ENCODE results near the gene ARHGEF12. TPM values are rescaled to one million over a fixed set of nuclear protein-coding genes. Genes with fewer than 3 reads are reported as not detected.
A peak's percentile ranks its signal among the peaks of the same experiment; 100 is the strongest.

The ARHGEF12 gene
- total RNA-seq, 4 donors from 2014 or later = 52.9 to 77.3 (median 61.4) TPM

GRCh38 chr11:120400564-120401364, 64.6 kb downstream of the ARHGEF12 start:
- in situ Hi-C loops (cut with MboI; ENCODE audit: low sequenced_read_pairs in 4 of 4) (no loop called here), intact Hi-C loops (cut with DNase I; ENCODE audit: low total_unique reads) (loop anchor here (2.0 kb wide), 2 partner anchors 54 to 64 kb away; partner anchors contain the start of gene ARHGEF12)
- Histone ChIP-seq H3K36me3 (no peaks in the 10 kb centered on the region), H3K27me3 (no peaks in the 10 kb centered on the region), H3K27ac (peak overlapping the region; percentile 83 to 85 (median 84)), H3K4me3 (peak overlapping the region; percentile 35 to 51 (median 40)), H3K4me1 (peaks cover 68 to 86% of the 10 kb centered on the region in 2 donors), H3K9me3 (no peaks in the 10 kb centered on the region)
- DNase-seq (peak; percentile 64 to 70), ATAC-seq (peak; percentile 98 to 99)
- TF ChIP-seq POLR2A (IDR thresholded peaks at IDR 0.05) = peak; percentile 19 to 41
- TF ChIP-seq CTCF (IDR thresholded peaks at IDR 0.05 in 4 of 5, conservative IDR thresholded peaks at IDR 0.05 in 1 of 5) = no peak

GRCh38 chr11:120401506-120401905, 65.3 kb downstream of the ARHGEF12 start:
- no peaks in the 10 kb centered on the region for H3K9me3 ChIP-seq
- ATAC-seq = no peak
- H3K27me3 ChIP-seq = no peaks in the 10 kb centered on the region
- H3K36me3 ChIP-seq = no peaks in the 10 kb centered on the region
- intact Hi-C loops (cut with DNase I; ENCODE audit: low total_unique reads) (loop anchor here (2.0 kb wide), 2 partner anchors 55 to 65 kb away; partner anchors contain the start of gene ARHGEF12), in situ Hi-C loops (cut with MboI; ENCODE audit: low sequenced_read_pairs in 4 of 4) (no loop called here)
- peak overlapping the region; percentile 35 to 51 (median 40) for H3K4me3 ChIP-seq
- peak overlapping the region; percentile 83 to 85 (median 84) for H3K27ac ChIP-seq
- peaks cover 69 to 83% of the 10 kb centered on the region in 2 donors for H3K4me1 ChIP-seq
- no peak for DNase-seq
- TF ChIP-seq CTCF (IDR thresholded peaks at IDR 0.05 in 4 of 5, conservative IDR thresholded peaks at IDR 0.05 in 1 of 5) (no peak), POLR2A (IDR thresholded peaks at IDR 0.05) (no peak)

GRCh38 chr11:120403966-120404365, 67.8 kb downstream of the ARHGEF12 start:
- TF ChIP-seq POLR2A (IDR thresholded peaks at IDR 0.05) = no peak
- DNase-seq (no peak), ATAC-seq (no peak)
- Histone ChIP-seq H3K27me3 (no peaks in the 10 kb centered on the region), H3K4me1 (peaks cover 49 to 62% of the 10 kb centered on the region in 2 donors), H3K9me3 (no peaks in the 10 kb centered on the region), H3K36me3 (peaks cover 0 to 10% of the 10 kb centered on the region in 2 donors), H3K4me3 (no peak overlapping the region), H3K27ac (peak overlapping the region; percentile 50 to 85 (median 53))
- intact Hi-C loops (cut with DNase I; ENCODE audit: low total_unique reads) (no loop called here), in situ Hi-C loops (cut with MboI; ENCODE audit: low sequenced_read_pairs in 4 of 4) (no loop called here)

- no peak for ATAC-seq
- TF ChIP-seq CTCF (IDR thresholded peaks at IDR 0.05 in 4 of 5, conservative IDR thresholded peaks at IDR 0.05 in 1 of 5) (no peak), POLR2A (IDR thresholded peaks at IDR 0.05) (no peak)
- no peak for DNase-seq
- H3K9me3 ChIP-seq = no peaks in the 10 kb centered on the region
- in situ Hi-C loops (cut with MboI; ENCODE audit: low sequenced_read_pairs in 4 of 4) (no loop called here), intact Hi-C loops (cut with DNase I; ENCODE audit: low total_unique reads) (no loop called here)
- H3K4me3 ChIP-seq = no peak overlapping the region
- peaks cover 0 to 14% of the 10 kb centered on the region in 2 donors for H3K36me3 ChIP-seq
- peak overlapping the region; percentile 50 to 85 (median 53) for H3K27ac ChIP-seq
- peaks cover 47 to 59% of the 10 kb centered on the region in 2 donors for H3K4me1 ChIP-seq
- H3K27me3 ChIP-seq = no peaks in the 10 kb centered on the region
These were observed 68.3 kb downstream of the ARHGEF12 start for GRCh38 chr11:120404495-120404894.

GRCh38 chr11:120409655-120410054, 73.4 kb downstream of the ARHGEF12 start:
- intact Hi-C loops (cut with DNase I; ENCODE audit: low total_unique reads) = no loop called here
- H3K36me3 ChIP-seq = peaks cover 0 to 15% of the 10 kb centered on the region in 2 donors
- no peak overlapping the region for H3K4me3 ChIP-seq
- no peak for DNase-seq
- H3K27ac ChIP-seq = no peak overlapping the region
- in situ Hi-C loops (cut with MboI; ENCODE audit: low sequenced_read_pairs in 4 of 4) = no loop called here
- H3K4me1 ChIP-seq = peaks cover 28 to 31% of the 10 kb centered on the region in 2 donors
- no peaks in the 10 kb centered on the region for H3K9me3 ChIP-seq
- no peaks in the 10 kb centered on the region for H3K27me3 ChIP-seq
- no peak for ATAC-seq
- TF ChIP-seq POLR2A (IDR thresholded peaks at IDR 0.05) (no peak), CTCF (IDR thresholded peaks at IDR 0.05 in 4 of 5, conservative IDR thresholded peaks at IDR 0.05 in 1 of 5) (no peak)
